ENCODE results near the gene CMC2. TPM values are rescaled to one million over a fixed set of nuclear protein-coding genes. Genes with fewer than 3 reads are reported as not detected.

Gene CMC2
- total and polyA plus RNA-seq, 2 of the 8 experiments (the other 6 are each of a cell fraction or from before 2014, with no cell fraction given): 66.6 to 116 TPM

GRCh38 chr16:80940069-80940856, 66.4 kb downstream of the CMC2 start:
- no peak for FAIRE-seq
- no peak overlapping the region for H2AK5ac ChIP-seq (ENCODE audit: low read depth, low read length)
- H3K4ac ChIP-seq (replicated peaks; ENCODE audit: insufficient read length, low read depth, low read length): no peak overlapping the region
- H3K79me1 ChIP-seq (ENCODE audit: low read depth, low read length): no peaks in the 10 kb centered on the region; the same call in 1 of the 2 replicates
- no peak overlapping the region for H2AFZ ChIP-seq (ENCODE audit: low read length)
- H2BK5ac ChIP-seq (ENCODE audit: low read depth, low read length): no peak overlapping the region
- no peak overlapping the region for H2BK12ac ChIP-seq (ENCODE audit: low read depth, low read length)
- no peak overlapping the region for H3K14ac ChIP-seq (ENCODE audit: insufficient read length)
- no peaks in the 10 kb centered on the region for H4K20me1 ChIP-seq (replicated peaks in 1 of 2; ENCODE audit: control insufficient read depth in 1 of 2, insufficient read depth in 2 of 2, low read length in 2 of 2)
- H4K8ac ChIP-seq (ENCODE audit: extremely low read depth, insufficient read depth, low read length): no peak overlapping the region
- no peak overlapping the region for H3K9ac ChIP-seq (replicated peaks in 1 of 4; ENCODE audit: extremely low read depth in 1 of 4, low read depth in 3 of 4, low read length in 3 of 4)
- ChIA-PET POLR2A (ENCODE audit: partially characterized antibody) (interaction anchor here (0.6 kb wide), 1 partner anchor 58 kb away, joined by 3 read pairs; no protein-coding TSS in a partner anchor), CTCF (ENCODE audit: partially characterized antibody) (interaction anchor here (0.9 to 3.8 kb wide), 8 partner anchors 8 to 127 kb away, joined by 3 to 26 read pairs (median 4); no protein-coding TSS in a partner anchor)
- no peak overlapping the region for H3K4me2 ChIP-seq (ENCODE audit: insufficient read depth in 1 of 2, low read depth in 2 of 2, low read length in 2 of 2)
- H3K36me3 ChIP-seq (ENCODE audit: control insufficient read depth in 2 of 4, insufficient read depth in 4 of 4, low read length in 3 of 4): no peaks in the 10 kb centered on the region
- H3K23ac ChIP-seq (ENCODE audit: insufficient read length): no peak overlapping the region
- no peak overlapping the region for H3K18ac ChIP-seq (ENCODE audit: extremely low read depth, low read length)
- H2BK20ac ChIP-seq (ENCODE audit: low read length): no peak overlapping the region
- WGBS, 2 experiments (ENCODE audit: extremely low coverage in 1 of 2, insufficient coverage in 1 of 2, insufficient read length in 1 of 2, insufficient replicate concordance in 2 of 2, low coverage in 1 of 2, low lambda C conversion rate in 2 of 2, missing lambda C conversion rate in 1 of 2): 90% methylated on average over 7 of the region's 7 CpGs; no CpG with 5 or more reads in 1 of the 2 experiments
- no peaks in the 10 kb centered on the region for H3K79me2 ChIP-seq (ENCODE audit: control insufficient read depth in 1 of 2, insufficient read depth in 2 of 2, low read length in 2 of 2)
- H3K4me3 ChIP-seq (ENCODE audit: extremely low read depth in 1 of 4, insufficient read depth in 2 of 4, low read depth in 3 of 4, low read length in 4 of 4): no peak overlapping the region
- no peak overlapping the region for H2BK15ac ChIP-seq (ENCODE audit: low read length)
- DNase-seq (ENCODE audit: low read depth in 1 of 2, low spot score in 2 of 2): no peak
- no peak overlapping the region for H3K56ac ChIP-seq (replicated peaks; ENCODE audit: insufficient read length, low read depth, low read length)
- no peaks in the 10 kb centered on the region for H3K23me2 ChIP-seq (ENCODE audit: low read depth, low read length)
- no peak overlapping the region for H3K27ac ChIP-seq (ENCODE audit: low read depth, low read length)
- no peak overlapping the region for H4K91ac ChIP-seq (replicated peaks; ENCODE audit: insufficient read length, low read length)
- no peak overlapping the region for H2BK120ac ChIP-seq (replicated peaks; ENCODE audit: low read depth, low read length)
- H3K4me1 ChIP-seq (replicated peaks in 1 of 4; ENCODE audit: control insufficient read depth in 3 of 4, insufficient read depth in 4 of 4, low read length in 3 of 4): peaks cover 0 to 9% (median 4%) of the 10 kb centered on the region in 4 experiments; a peak in 4 of 7 replicates
- H3K9me3 ChIP-seq (ENCODE audit: insufficient read depth in 2 of 2, low read depth in 1 of 2, low read length in 1 of 2): no peaks in the 10 kb centered on the region
- H4K5ac ChIP-seq (ENCODE audit: insufficient read length, low read depth, low read length): no peak overlapping the region
- H3K27me3 ChIP-seq (replicated peaks in 1 of 4; ENCODE audit: control insufficient read depth in 3 of 4, extremely low read depth in 1 of 4, insufficient read depth in 3 of 4, low read length in 3 of 4): no peaks in the 10 kb centered on the region; a peak in 1 of 7 replicates
- TF ChIP-seq SAP30 (IDR thresholded peaks at IDR 0.05; ENCODE audit: insufficient read depth, insufficient replicate concordance, low read length) (no peak), RAD21 (IDR thresholded peaks at IDR 0.05 in 1 of 2, conservative IDR thresholded peaks at IDR 0.05 in 1 of 2; ENCODE audit: low read depth in 2 of 2, low read length in 2 of 2) (no peak), KDM1A (IDR thresholded peaks at IDR 0.05; ENCODE audit: borderline replicate concordance, low read length) (no peak), EGR1 (IDR thresholded peaks at IDR 0.05; ENCODE audit: borderline replicate concordance, low read depth, low read length) (no peak), GTF2F1 (IDR thresholded peaks at IDR 0.05; ENCODE audit: borderline replicate concordance, low read depth, low read length) (no peak), ZNF274 (IDR thresholded peaks at IDR 0.05; ENCODE audit: borderline replicate concordance, extremely low read depth, low read length) (no peak), SP2 (IDR thresholded peaks at IDR 0.05; ENCODE audit: low read length) (no peak), CHD1 (IDR thresholded peaks at IDR 0.05; ENCODE audit: low read depth, low read length) (no peak), MAX (IDR thresholded peaks at IDR 0.05) (no peak)
- TF ChIP-seq, protein P1, sequence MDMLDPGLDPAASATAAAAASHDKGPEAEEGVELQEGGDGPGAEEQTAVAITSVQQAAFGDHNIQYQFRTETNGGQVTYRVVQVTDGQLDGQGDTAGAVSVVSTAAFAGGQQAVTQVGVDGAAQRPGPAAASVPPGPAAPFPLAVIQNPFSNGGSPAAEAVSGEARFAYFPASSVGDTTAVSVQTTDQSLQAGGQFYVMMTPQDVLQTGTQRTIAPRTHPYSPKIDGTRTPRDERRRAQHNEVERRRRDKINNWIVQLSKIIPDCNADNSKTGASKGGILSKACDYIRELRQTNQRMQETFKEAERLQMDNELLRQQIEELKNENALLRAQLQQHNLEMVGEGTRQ (IDR thresholded peaks at IDR 0.05; ENCODE audit: low read length): no peak
